H1 (cell line): ENCODE measurements around the gene ERC1. TPM values are rescaled to one million over a fixed set of nuclear protein-coding genes. Genes with fewer than 3 reads are reported as not detected.

Experiments
- CTCF ChIP-seq, 3 experiments: IDR thresholded peaks; 1 replicate in 2 of 3; 2 replicates in 1 of 3; pipeline versions ENCODE4 v1.5.1 to v1.6.1; 2011; ENCODE audit warnings: low read length in 3 of 3, mild to moderate bottlenecking in 3 of 3, inconsistent platforms in 2 of 3, low read depth in 1 of 3, moderate library complexity in 1 of 3; ENCODE audit not compliant: insufficient read depth in 1 of 3; ENCODE audit errors: control extremely low read depth in 1 of 3
- polyA plus RNA-seq, 7 experiments: library from polyadenylated mRNA; depleted of rRNA in 3 of 7; stranded (reverse) in 5 of 7; unstranded in 2 of 7; fragments of >200 nt in 5 of 7; fragments of 200-250 nt in 2 of 7; gene quantifications; 1 replicate in 5 of 7; 2 replicates in 1 of 7; 4 replicates in 1 of 7; pipeline versions ENCODE4 v1.2.1 to v1.2.3, GENCODE V29; 2011 to 2013; ENCODE audit warnings: missing spikeins in 2 of 7, mixed read lengths in 2 of 7
- total RNA-seq: library from RNA; stranded (reverse); fragmentation: NEBNext Ultra II Directional; extraction: Animal tissue kit (Norgen Biotek cat#: 25700); gene quantifications from 2 replicates; pipeline ENCODE4 v1.2.1, GENCODE V29; 2021

ERC1 gene
- total and polyA plus RNA-seq, 2 of the 8 experiments (the other 6 are each of a cell fraction or from before 2014, with no cell fraction given): 7.8 to 45.7 TPM

- TF ChIP-seq CTCF (IDR thresholded peaks at IDR 0.05; ENCODE audit: control extremely low read depth in 1 of 3, insufficient read depth in 1 of 3, low read depth in 1 of 3, low read length in 3 of 3): no peak
Observed at GRCh38 chr12:1319212-1319611, 328.2 kb downstream of the ERC1 start (continued).
